K562 (cell line): Measurements from ENCODE around the gene GRK4. TPM values are rescaled to one million over a fixed set of nuclear protein-coding genes. Genes with fewer than 3 reads are reported as not detected.
A peak's percentile ranks its signal among the peaks of the same experiment; 100 is the strongest.

ENCODE experiments used
- CBFA2T3 ChIP-seq: fragments of 450-650 bp; IDR thresholded peaks from 2 replicates; pipeline ENCODE4 v1.6.1; 2017
- CREM ChIP-seq: IDR thresholded peaks from 2 replicates; pipeline ENCODE4 v1.6.1; 2014; ENCODE audit warnings: antibody characterized with exemption, low read depth
- CTBP1 ChIP-seq: fragments of 450-650 bp; IDR thresholded peaks from 2 replicates; pipeline ENCODE4 v1.6.1; 2016; ENCODE audit warnings: borderline replicate concordance
- EP300 ChIP-seq: IDR thresholded peaks from 2 replicates; pipeline ENCODE4 v1.6.1; 2012; ENCODE audit warnings: low read length, improper control_type of control experiment
- FOXK1 ChIP-seq: sonication (generic); formaldehyde crosslinking; IDR thresholded peaks from 2 replicates; pipeline ENCODE4 v1.8.0; 2022; ENCODE audit warnings: missing genetic modification reagents, mild to moderate bottlenecking, borderline replicate concordance
- HNRNPUL1 ChIP-seq: fragments of 200-400 bp; formaldehyde crosslinking; IDR thresholded peaks from 2 replicates; pipeline ENCODE4 v1.6.1; 2017; ENCODE audit warnings: low read length
- KAT7 ChIP-seq: sonication (generic); formaldehyde crosslinking; IDR thresholded peaks from 2 replicates; pipeline ENCODE4 v1.8.0; 2022; ENCODE audit warnings: missing genetic modification reagents, mild to moderate bottlenecking, borderline replicate concordance
- NONO ChIP-seq, 2 experiments: fragments of 200-400 bp in 1 of 2; fragments of 450-650 bp in 1 of 2; formaldehyde crosslinking in 1 of 2; IDR thresholded peaks; 2 replicates each; pipeline ENCODE4 v1.6.1; 2017; ENCODE audit warnings: low read depth in 2 of 2, mild to moderate bottlenecking in 2 of 2, moderate library complexity in 2 of 2, low read length in 1 of 2
- NR1H2 ChIP-seq: sonication (generic); formaldehyde crosslinking; IDR thresholded peaks from 2 replicates; pipeline ENCODE4 v1.4.0; 2020; ENCODE audit warnings: mild to moderate bottlenecking, missing genetic modification reagents
- POLR2A ChIP-seq: fragments of 450-650 bp; conservative IDR thresholded peaks from 2 replicates; pipeline ENCODE4 v1.6.1; 2016
- ZEB2 ChIP-seq: fragments of 450-650 bp; IDR thresholded peaks from 2 replicates; pipeline ENCODE4 v1.6.1; 2016
- ZNF24 ChIP-seq: fragments of 450-650 bp; IDR thresholded peaks from 2 replicates; pipeline ENCODE4 v1.6.1; 2016
- polyA plus RNA-seq, 8 experiments: library from polyadenylated mRNA; depleted of rRNA in 4 of 8; stranded (reverse) in 5 of 8; unstranded in 3 of 8; fragments of >200 nt; fragmentation: Nextera tagmentation in 2 of 8; fragmentation: Illumina TruSeq in 1 of 8; extraction: Ambion mirVana in 2 of 8; extraction: Trizol in 1 of 8; gene quantifications; 2 replicates each; pipeline versions ENCODE4 v1.2.1 to v1.2.3, GENCODE V29; 2011 to 2014; ENCODE audit warnings: inconsistent platforms in 1 of 8, missing spikeins in 1 of 8
- total RNA-seq, 7 experiments: library from RNA; depleted of rRNA in 6 of 7; stranded (reverse); fragments of >200 nt in 6 of 7; fragmentation: Illumina TruSeq in 2 of 7; extraction: Trizol in 2 of 7; gene quantifications; 2 replicates each; pipeline versions ENCODE4 v1.2.1 to v1.2.3, GENCODE V29; 2011 to 2021; ENCODE audit warnings: low replicate concordance in 1 of 7
- TF ChIP-seq, protein P1 (sequence below): sonication (generic); formaldehyde crosslinking; IDR thresholded peaks from 2 replicates; pipeline ENCODE4 v1.8.0; 2022; ENCODE audit warnings: missing genetic modification reagents, mild to moderate bottlenecking, moderate library complexity, borderline replicate concordance
- TF ChIP-seq, protein P2 (sequence below): fragments of 450-650 bp; IDR thresholded peaks from 2 replicates; pipeline ENCODE4 v1.6.1; 2016; ENCODE audit warnings: low read depth
- TF ChIP-seq, protein P3 (sequence below): sonication (generic); formaldehyde crosslinking; IDR thresholded peaks from 2 replicates; pipeline ENCODE4 v1.8.1; 2023; ENCODE audit warnings: mild to moderate bottlenecking, missing genetic modification reagents
- TF ChIP-seq, protein P4 (sequence below): fragments of 450-650 bp; conservative IDR thresholded peaks from 2 replicates; pipeline ENCODE4 v1.6.1; 2016; ENCODE audit warnings: missing genetic modification characterization, low read depth, mild to moderate bottlenecking, missing compliant biosample characterization, moderate library complexity

Gene GRK4
- total and polyA plus RNA-seq, 9 of the 15 experiments (the other 6 are each of a cell fraction or from before 2014, with no cell fraction given) = 1.1 to 4.8 (median 2.6) TPM

DNA sequence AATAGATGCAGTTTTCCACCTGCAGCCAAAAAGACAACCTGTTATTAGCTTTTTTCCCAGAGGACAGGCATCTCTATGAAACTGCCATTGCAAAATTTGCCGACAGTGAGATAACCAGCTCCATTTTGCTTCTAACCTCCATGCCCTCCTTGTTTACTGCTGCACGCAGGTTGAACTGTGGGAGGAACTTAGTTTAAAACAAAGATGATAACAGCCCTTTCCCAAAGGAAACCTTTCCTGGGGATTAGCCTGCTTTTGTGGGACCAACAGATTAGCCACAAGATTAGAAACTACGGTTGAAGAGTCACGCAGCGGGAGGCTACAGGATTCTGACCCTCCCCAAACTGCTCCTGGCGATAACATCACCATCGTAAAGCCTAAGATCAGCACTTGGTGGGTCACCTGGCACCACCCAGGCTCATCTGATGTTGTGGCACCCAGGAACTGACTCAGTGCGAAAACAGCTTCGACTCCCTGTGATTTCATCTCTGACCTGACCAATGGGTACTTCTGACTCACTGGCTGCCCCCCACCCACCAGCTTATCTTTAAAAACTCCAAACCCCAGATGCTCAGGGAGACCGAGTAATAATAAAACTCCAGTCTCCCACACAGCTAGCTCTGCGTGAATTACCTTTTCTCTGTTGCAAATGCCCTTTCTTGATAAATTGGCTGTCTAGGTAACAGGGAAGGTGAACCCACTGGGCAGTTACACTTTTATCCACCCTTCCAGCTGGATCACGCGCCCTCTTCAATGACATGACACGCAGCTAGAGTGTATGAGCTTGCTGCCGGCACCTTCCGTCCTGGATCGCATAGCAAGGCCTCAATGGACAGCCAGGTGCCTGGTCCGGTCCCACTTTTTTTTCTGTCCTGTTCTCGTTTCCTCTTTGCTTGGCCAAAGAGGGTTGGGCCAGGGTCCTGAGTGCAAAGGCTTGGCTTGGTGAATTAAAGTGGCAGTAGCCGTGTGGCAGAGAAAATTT lies 27.3 kb upstream of the GRK4 start (continued):
- TF ChIP-seq, protein P1, sequence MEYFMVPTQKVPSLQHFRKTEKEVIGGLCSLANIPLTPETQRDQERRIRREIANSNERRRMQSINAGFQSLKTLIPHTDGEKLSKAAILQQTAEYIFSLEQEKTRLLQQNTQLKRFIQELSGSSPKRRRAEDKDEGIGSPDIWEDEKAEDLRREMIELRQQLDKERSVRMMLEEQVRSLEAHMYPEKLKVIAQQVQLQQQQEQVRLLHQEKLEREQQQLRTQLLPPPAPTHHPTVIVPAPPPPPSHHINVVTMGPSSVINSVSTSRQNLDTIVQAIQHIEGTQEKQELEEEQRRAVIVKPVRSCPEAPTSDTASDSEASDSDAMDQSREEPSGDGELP (CRISPR knock-in tag) = peak; percentile 60; the same call in 1 of the 2 replicates
- TF ChIP-seq CBFA2T3 = peak; percentile 71
- TF ChIP-seq NR1H2 (CRISPR knock-in tag) = no peak
- peak; percentile 83 for TF ChIP-seq CTBP1
- no peak for TF ChIP-seq NONO (IDR thresholded peaks at IDR 0.05; ENCODE audit: low read depth in 2 of 2, low read length in 1 of 2)
- TF ChIP-seq POLR2A = peak; percentile 31; the same call in 1 of the 2 replicates
- TF ChIP-seq ZEB2 = 0 out of 2 replicates have a peak, but pooled peaks have one; percentile 57
- peak; percentile 11; the same call in 1 of the 2 replicates for TF ChIP-seq CREM
- peak; percentile 32; the same call in 1 of the 2 replicates for TF ChIP-seq HNRNPUL1
- TF ChIP-seq, protein P2, sequence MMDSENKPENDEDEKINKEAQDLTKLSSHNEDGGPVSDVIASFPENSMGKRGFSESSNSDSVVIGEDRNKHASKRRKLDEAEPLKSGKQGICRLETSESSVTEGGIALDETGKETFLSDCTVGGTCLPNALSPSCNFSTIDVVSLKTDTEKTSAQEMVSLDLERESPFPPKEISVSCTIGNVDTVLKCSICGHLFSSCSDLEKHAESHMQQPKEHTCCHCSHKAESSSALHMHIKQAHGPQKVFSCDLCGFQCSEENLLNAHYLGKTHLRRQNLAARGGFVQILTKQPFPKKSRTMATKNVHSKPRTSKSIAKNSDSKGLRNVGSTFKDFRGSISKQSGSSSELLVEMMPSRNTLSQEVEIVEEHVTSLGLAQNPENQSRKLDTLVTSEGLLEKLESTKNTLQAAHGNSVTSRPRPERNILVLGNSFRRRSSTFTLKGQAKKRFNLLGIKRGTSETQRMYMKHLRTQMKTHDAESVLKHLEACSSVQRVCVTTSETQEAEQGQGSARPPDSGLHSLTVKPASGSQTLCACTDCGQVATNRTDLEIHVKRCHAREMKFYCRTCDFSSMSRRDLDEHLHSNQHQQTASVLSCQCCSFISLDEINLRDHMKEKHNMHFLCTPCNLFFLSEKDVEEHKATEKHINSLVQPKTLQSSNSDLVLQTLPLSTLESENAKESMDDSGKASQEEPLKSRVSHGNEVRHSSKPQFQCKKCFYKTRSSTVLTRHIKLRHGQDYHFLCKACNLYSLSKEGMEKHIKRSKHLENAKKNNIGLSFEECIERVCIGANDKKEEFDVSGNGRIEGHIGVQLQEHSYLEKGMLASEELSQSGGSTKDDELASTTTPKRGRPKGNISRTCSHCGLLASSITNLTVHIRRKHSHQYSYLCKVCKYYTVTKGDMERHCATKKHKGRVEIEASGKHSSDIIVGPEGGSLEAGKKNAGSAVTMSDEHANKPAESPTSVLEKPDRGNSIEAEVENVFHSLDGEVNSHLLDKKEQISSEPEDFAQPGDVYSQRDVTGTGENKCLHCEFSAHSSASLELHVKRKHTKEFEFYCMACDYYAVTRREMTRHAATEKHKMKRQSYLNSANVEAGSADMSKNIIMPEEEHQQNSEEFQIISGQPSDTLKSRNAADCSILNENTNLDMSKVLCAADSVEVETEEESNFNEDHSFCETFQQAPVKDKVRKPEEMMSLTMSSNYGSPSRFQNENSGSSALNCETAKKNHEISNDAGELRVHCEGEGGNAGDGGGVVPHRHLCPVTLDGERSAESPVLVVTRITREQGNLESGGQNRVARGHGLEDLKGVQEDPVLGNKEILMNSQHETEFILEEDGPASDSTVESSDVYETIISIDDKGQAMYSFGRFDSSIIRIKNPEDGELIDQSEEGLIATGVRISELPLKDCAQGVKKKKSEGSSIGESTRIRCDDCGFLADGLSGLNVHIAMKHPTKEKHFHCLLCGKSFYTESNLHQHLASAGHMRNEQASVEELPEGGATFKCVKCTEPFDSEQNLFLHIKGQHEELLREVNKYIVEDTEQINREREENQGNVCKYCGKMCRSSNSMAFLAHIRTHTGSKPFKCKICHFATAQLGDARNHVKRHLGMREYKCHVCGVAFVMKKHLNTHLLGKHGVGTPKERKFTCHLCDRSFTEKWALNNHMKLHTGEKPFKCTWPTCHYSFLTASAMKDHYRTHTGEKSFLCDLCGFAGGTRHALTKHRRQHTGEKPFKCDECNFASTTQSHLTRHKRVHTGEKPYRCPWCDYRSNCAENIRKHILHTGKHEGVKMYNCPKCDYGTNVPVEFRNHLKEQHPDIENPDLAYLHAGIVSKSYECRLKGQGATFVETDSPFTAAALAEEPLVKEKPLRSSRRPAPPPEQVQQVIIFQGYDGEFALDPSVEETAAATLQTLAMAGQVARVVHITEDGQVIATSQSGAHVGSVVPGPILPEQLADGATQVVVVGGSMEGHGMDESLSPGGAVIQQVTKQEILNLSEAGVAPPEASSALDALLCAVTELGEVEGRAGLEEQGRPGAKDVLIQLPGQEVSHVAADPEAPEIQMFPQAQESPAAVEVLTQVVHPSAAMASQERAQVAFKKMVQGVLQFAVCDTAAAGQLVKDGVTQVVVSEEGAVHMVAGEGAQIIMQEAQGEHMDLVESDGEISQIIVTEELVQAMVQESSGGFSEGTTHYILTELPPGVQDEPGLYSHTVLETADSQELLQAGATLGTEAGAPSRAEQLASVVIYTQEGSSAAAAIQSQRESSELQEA = no peak
- TF ChIP-seq, protein P3, sequence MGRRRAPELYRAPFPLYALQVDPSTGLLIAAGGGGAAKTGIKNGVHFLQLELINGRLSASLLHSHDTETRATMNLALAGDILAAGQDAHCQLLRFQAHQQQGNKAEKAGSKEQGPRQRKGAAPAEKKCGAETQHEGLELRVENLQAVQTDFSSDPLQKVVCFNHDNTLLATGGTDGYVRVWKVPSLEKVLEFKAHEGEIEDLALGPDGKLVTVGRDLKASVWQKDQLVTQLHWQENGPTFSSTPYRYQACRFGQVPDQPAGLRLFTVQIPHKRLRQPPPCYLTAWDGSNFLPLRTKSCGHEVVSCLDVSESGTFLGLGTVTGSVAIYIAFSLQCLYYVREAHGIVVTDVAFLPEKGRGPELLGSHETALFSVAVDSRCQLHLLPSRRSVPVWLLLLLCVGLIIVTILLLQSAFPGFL (CRISPR knock-in tag) = 0 out of 2 replicates have a peak, but pooled peaks have one; percentile 52
- 0 out of 2 replicates have a peak, but pooled peaks have one; percentile 22 for TF ChIP-seq FOXK1 (CRISPR knock-in tag)
- TF ChIP-seq, protein P4, sequence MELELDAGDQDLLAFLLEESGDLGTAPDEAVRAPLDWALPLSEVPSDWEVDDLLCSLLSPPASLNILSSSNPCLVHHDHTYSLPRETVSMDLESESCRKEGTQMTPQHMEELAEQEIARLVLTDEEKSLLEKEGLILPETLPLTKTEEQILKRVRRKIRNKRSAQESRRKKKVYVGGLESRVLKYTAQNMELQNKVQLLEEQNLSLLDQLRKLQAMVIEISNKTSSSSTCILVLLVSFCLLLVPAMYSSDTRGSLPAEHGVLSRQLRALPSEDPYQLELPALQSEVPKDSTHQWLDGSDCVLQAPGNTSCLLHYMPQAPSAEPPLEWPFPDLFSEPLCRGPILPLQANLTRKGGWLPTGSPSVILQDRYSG (tag) = no peak
- TF ChIP-seq KAT7 (CRISPR knock-in tag) = no peak
- no peak for TF ChIP-seq ZNF24
- peak; percentile 10; the same call in 1 of the 2 replicates for TF ChIP-seq EP300
